HEK293 (cell line): ENCODE measurements around the gene WDR1.

Experiments used
- CTCF ChIA-PET: fragments of 350-600 bp; formaldehyde crosslinking; extraction: SDS; loops from one replicate; lab custom pipeline; 2021; ENCODE audit warnings: antibody characterized with exemption; lab: Yijun Ruan, JAX
- POLR2A ChIA-PET: fragments of 300-600 bp; formaldehyde crosslinking; extraction: SDS; loops from one replicate; lab custom pipeline; 2020; ENCODE audit warnings: antibody characterized with exemption, inconsistent platforms; lab: Yijun Ruan, JAX
- H3K27ac ChIP-seq: fragments of 200-500 bp; sonication (Bioruptor generic); 2 replicates; pipeline ENCODE4 v1.5.1; 2014; ENCODE audit warnings: low read depth, low read length, control low read depth, inconsistent platforms; ENCODE audit errors: extremely low read depth
- H3K36me3 ChIP-seq, 2 experiments: fragments of 200-500 bp in 1 of 2; sonication (Bioruptor generic) in 1 of 2; 1 replicate in 1 of 2; 2 replicates in 1 of 2; pipeline ENCODE4 v1.5.1; 2014 to 2017; ENCODE audit warnings: inconsistent platforms in 2 of 2, low read length in 2 of 2; ENCODE audit not compliant: control insufficient read depth in 2 of 2, insufficient read depth in 1 of 2
- H3K4me1 ChIP-seq: fragments of 200-500 bp; sonication (Bioruptor generic); 2 replicates; pipeline ENCODE4 v1.5.1; 2014; ENCODE audit warnings: mild to moderate bottlenecking, low read length, inconsistent platforms; ENCODE audit not compliant: control insufficient read depth, insufficient read depth
- H3K4me3 ChIP-seq: 2 replicates; pipeline ENCODE4 v1.5.1; 2011; ENCODE audit warnings: low read depth, mild to moderate bottlenecking, control low read depth, low read length, moderate library complexity
- H3K9me3 ChIP-seq: fragments of 200-500 bp; sonication (Bioruptor generic); 2 replicates; pipeline ENCODE4 v1.5.1; 2014; ENCODE audit warnings: low read depth, low read length, inconsistent platforms; ENCODE audit not compliant: control insufficient read depth, insufficient read depth
- GLIS1 ChIP-seq: fragments of 450-650 bp; formaldehyde crosslinking; IDR thresholded peaks from 2 replicates; pipeline ENCODE4 v1.5.1; 2016; ENCODE audit warnings: missing biosample characterization, missing genetic modification characterization
- OSR2 ChIP-seq: fragments of 450-650 bp; formaldehyde crosslinking; IDR thresholded peaks from 2 replicates; pipeline ENCODE4 v1.5.1; 2016; ENCODE audit warnings: missing biosample characterization, missing genetic modification characterization
- PRDM4 ChIP-seq: fragments of 450-650 bp; formaldehyde crosslinking; IDR thresholded peaks from 2 replicates; pipeline ENCODE4 v1.5.1; 2017; ENCODE audit warnings: missing biosample characterization, missing genetic modification characterization
- SETDB1 ChIP-seq: IDR thresholded peaks from one replicate; pipeline ENCODE4 v1.6.1; 2017; ENCODE audit warnings: mild to moderate bottlenecking, low read length, moderate library complexity, mixed read lengths; ENCODE audit not compliant: insufficient read length
- ZBTB1 ChIP-seq: fragments of 450-650 bp; formaldehyde crosslinking; IDR thresholded peaks from 2 replicates; pipeline ENCODE4 v1.5.1; 2016; ENCODE audit warnings: missing biosample characterization, missing genetic modification characterization
- ZFP3 ChIP-seq: fragments of 450-650 bp; formaldehyde crosslinking; IDR thresholded peaks from 2 replicates; pipeline ENCODE4 v1.5.1; 2016; ENCODE audit warnings: low read depth, missing biosample characterization, missing genetic modification characterization
- ZFP37 ChIP-seq: fragments of 450-650 bp; formaldehyde crosslinking; IDR thresholded peaks from 2 replicates; pipeline ENCODE4 v1.5.1; 2016; ENCODE audit warnings: missing biosample characterization, missing genetic modification characterization
- ZNF202 ChIP-seq: fragments of 450-650 bp; formaldehyde crosslinking; IDR thresholded peaks from 2 replicates; pipeline ENCODE4 v1.5.1; 2016; ENCODE audit warnings: missing biosample characterization, missing genetic modification characterization, borderline replicate concordance
- ZNF311 ChIP-seq: fragments of 450-650 bp; formaldehyde crosslinking; IDR thresholded peaks from 2 replicates; pipeline ENCODE4 v1.5.1; 2017; ENCODE audit warnings: missing biosample characterization, missing genetic modification characterization, borderline replicate concordance
- ZNF324 ChIP-seq: fragments of 450-650 bp; formaldehyde crosslinking; IDR thresholded peaks from 2 replicates; pipeline ENCODE4 v1.5.1; 2016; ENCODE audit warnings: missing biosample characterization, missing genetic modification characterization
- ZNF398 ChIP-seq: fragments of 450-650 bp; formaldehyde crosslinking; IDR thresholded peaks from 2 replicates; pipeline ENCODE4 v1.5.1; 2017; ENCODE audit warnings: missing biosample characterization, missing genetic modification characterization
- ZNF426 ChIP-seq: fragments of 450-650 bp; formaldehyde crosslinking; IDR thresholded peaks from 2 replicates; pipeline ENCODE4 v1.5.1; 2017; ENCODE audit warnings: missing biosample characterization, missing genetic modification characterization, mild to moderate bottlenecking, inconsistent platforms, moderate library complexity
- ZNF510 ChIP-seq: fragments of 450-650 bp; formaldehyde crosslinking; IDR thresholded peaks from 2 replicates; pipeline ENCODE4 v1.5.1; 2018; ENCODE audit warnings: mild to moderate bottlenecking, missing genetic modification characterization, missing biosample characterization; ENCODE audit not compliant: insufficient replicate concordance
- ZNF514 ChIP-seq: fragments of 450-650 bp; formaldehyde crosslinking; IDR thresholded peaks from 2 replicates; pipeline ENCODE4 v1.5.1; 2016; ENCODE audit warnings: missing biosample characterization, missing genetic modification characterization
- ZNF692 ChIP-seq: fragments of 450-650 bp; formaldehyde crosslinking; IDR thresholded peaks from 2 replicates; pipeline ENCODE4 v1.5.1; 2016; ENCODE audit warnings: missing biosample characterization, missing genetic modification characterization

WDR1 gene

GRCh38 chr4:10109995-10110670 is 6.5 kb downstream of the WDR1 start:
- POLR2A ChIA-PET = no interaction called here
- CTCF ChIA-PET = interaction anchor here (0.7 kb wide), 1 partner anchor 850 kb away, joined by 3 read pairs; no protein-coding TSS in a partner anchor
- Histone ChIP-seq H3K9me3 (no peaks in the 10 kb centered on the region), H3K4me3 (no peak overlapping the region), H3K36me3 (peaks cover 4 to 91% of the 10 kb centered on the region in 2 experiments; a peak in 2 of 3 replicates), H3K27ac (no peak overlapping the region), H3K4me1 (no peaks in the 10 kb centered on the region)
- TF ChIP-seq PRDM4 (tag by site-specific recombination) = no peak
- peak; percentile 70; the same call in 1 of the 2 replicates for TF ChIP-seq ZFP3
- TF ChIP-seq SETDB1 = no peak

- no peak overlapping the region for H3K27ac ChIP-seq
- H3K9me3 ChIP-seq = no peaks in the 10 kb centered on the region
- ChIA-PET POLR2A (interaction anchor here (3.4 kb wide), 1 partner anchor 8 kb away, joined by 19 read pairs; the partner anchor contains the start of gene WDR1), CTCF (interaction anchor here (0.7 kb wide), 1 partner anchor 851 kb away, joined by 3 read pairs; no protein-coding TSS in a partner anchor)
- H3K4me1 ChIP-seq = no peaks in the 10 kb centered on the region
- no peak for TF ChIP-seq ZBTB1
- peaks cover 4 to 86% of the 10 kb centered on the region in 2 experiments; a peak in 2 of 3 replicates for H3K36me3 ChIP-seq
- no peak overlapping the region for H3K4me3 ChIP-seq
Observed at GRCh38 chr4:10108818-10109783, 7.5 kb downstream of the WDR1 start.

GRCh38 chr4:10108391-10108790 is 8.2 kb downstream of the WDR1 start:
- H3K4me1 ChIP-seq = no peaks in the 10 kb centered on the region
- POLR2A ChIA-PET = interaction anchor here (3.4 kb wide), 1 partner anchor 9 kb away, joined by 19 read pairs; the partner anchor contains the start of gene WDR1
- no peak overlapping the region for H3K27ac ChIP-seq
- no peaks in the 10 kb centered on the region for H3K9me3 ChIP-seq
- H3K4me3 ChIP-seq = no peak overlapping the region
- TF ChIP-seq GLIS1 (tag by site-specific recombination) = no peak
- no peak for TF ChIP-seq ZNF510 (tag by site-specific recombination)
- no peak for TF ChIP-seq ZNF311 (tag by site-specific recombination)
- TF ChIP-seq ZNF398 (tag by site-specific recombination) = no peak
- TF ChIP-seq ZNF692 (tag by site-specific recombination) = no peak
- no peak for TF ChIP-seq ZFP37 (tag by site-specific recombination)
- TF ChIP-seq ZNF514 = no peak
- no peak for TF ChIP-seq ZNF324
- TF ChIP-seq OSR2 (tag by site-specific recombination) = no peak
- TF ChIP-seq ZNF202 (tag by site-specific recombination) = no peak
- no peak for TF ChIP-seq ZNF426 (tag by site-specific recombination)
- CTCF ChIA-PET = no interaction called here
- peaks cover 4 to 83% of the 10 kb centered on the region in 2 experiments; a peak in 2 of 3 replicates for H3K36me3 ChIP-seq
